OCI-LY7 (cell line): ENCODE measurements around the gene AP1B1. TPM values are rescaled to one million over a fixed set of nuclear protein-coding genes. Genes with fewer than 3 reads are reported as not detected.
A peak's percentile ranks its signal among the peaks of the same experiment; 100 is the strongest.

Experiments used
- BruUV-seq: library from RNA; stranded (reverse); fragments of 400-500 nt; replicated peaks from 2 replicates; lab custom pipeline; 2021; lab: Mats Ljungman, UMichigan
- CTCF ChIA-PET: fragments of 300-600 bp; sonication (Branson Sonifier 250); formaldehyde crosslinking; loops from one replicate; lab custom pipeline; 2022; ENCODE audit warnings: antibody characterized with exemption; ENCODE audit not compliant: unreplicated experiment; lab: Charles Lee
- POLR2A ChIA-PET: fragments of 300-600 bp; sonication (Branson Sonifier 250); formaldehyde crosslinking; loops from one replicate; lab custom pipeline; 2022; ENCODE audit warnings: antibody characterized with exemption; lab: Charles Lee
- DNase-seq: peaks from one replicate; pipeline ENCODE4 v3.0.0-alpha.2; 2015; ENCODE audit warnings: low spot score
- H2AFZ ChIP-seq: fragments of 200-600 bp; sonication (generic), shearing (Covaris generic); 2 replicates; pipeline ENCODE4 v1.6.1; 2014; ENCODE audit warnings: mild to moderate bottlenecking, antibody characterized with exemption, low read length, moderate library complexity
- H3K27ac ChIP-seq: fragments of 200-600 bp; sonication (generic); 2 replicates; pipeline ENCODE4 v1.5.1; 2014; ENCODE audit warnings: mixed run types, low read depth, mild to moderate bottlenecking, moderate library complexity, low read length, inconsistent platforms; ENCODE audit not compliant: poor library complexity, severe bottlenecking
- H3K36me3 ChIP-seq: fragments of 200-600 bp; sonication (generic); 2 replicates; pipeline ENCODE4 v1.6.1; 2014; ENCODE audit warnings: mild to moderate bottlenecking, antibody characterized with exemption, low read length, moderate library complexity, mixed read lengths; ENCODE audit not compliant: insufficient read depth
- H3K4me1 ChIP-seq: fragments of 200-600 bp; sonication (generic); 2 replicates; pipeline ENCODE4 v1.5.1; 2014; ENCODE audit warnings: mild to moderate bottlenecking, low read length; ENCODE audit not compliant: insufficient read depth, poor library complexity, severe bottlenecking
- H3K4me2 ChIP-seq: fragments of 200-600 bp; sonication (generic); 2 replicates; pipeline ENCODE4 v1.6.1; 2014; ENCODE audit warnings: mild to moderate bottlenecking, low read length
- H3K4me3 ChIP-seq: fragments of 200-600 bp; sonication (generic); 2 replicates; pipeline ENCODE4 v1.5.1; 2014; ENCODE audit warnings: mild to moderate bottlenecking, low read depth, low read length; ENCODE audit not compliant: poor library complexity, severe bottlenecking
- H3K79me2 ChIP-seq: fragments of 200-600 bp; sonication (generic); 2 replicates; pipeline ENCODE4 v1.6.1; 2016; ENCODE audit warnings: low read depth, mild to moderate bottlenecking, low read length, moderate library complexity, mixed read lengths; ENCODE audit not compliant: insufficient read depth
- H3K9me2 ChIP-seq: fragments of 200-600 bp; sonication (generic); 2 replicates; pipeline ENCODE4 v1.6.1; 2016; ENCODE audit warnings: mild to moderate bottlenecking, low read length, mixed read lengths; ENCODE audit not compliant: insufficient read depth
- H3K9me3 ChIP-seq: fragments of 200-600 bp; sonication (generic); 2 replicates; pipeline ENCODE4 v1.6.1; 2014; ENCODE audit warnings: mild to moderate bottlenecking, mixed run types, low read length, mixed read lengths
- H4K20me1 ChIP-seq: fragments of 200-600 bp; sonication (generic); 2 replicates; pipeline ENCODE4 v1.6.1; 2014; ENCODE audit warnings: mild to moderate bottlenecking, antibody characterized with exemption, low read length, moderate library complexity, mixed read lengths; ENCODE audit not compliant: insufficient read depth
- CTCF ChIP-seq: fragments of 200-600 bp; sonication (generic); conservative IDR thresholded peaks from 2 replicates; pipeline ENCODE4 v1.5.1; 2014; ENCODE audit warnings: mild to moderate bottlenecking, antibody characterized with exemption, low read length, moderate library complexity, mixed read lengths
- EZH2phosphoT487 ChIP-seq: fragments of 200-600 bp; sonication (generic); IDR thresholded peaks from 2 replicates; pipeline ENCODE4 v1.6.1; 2018; ENCODE audit warnings: low read depth, borderline replicate concordance, mild to moderate bottlenecking, mixed run types, antibody characterized with exemption, low read length, moderate library complexity, mixed read lengths
- intact Hi-C: fragments of 100-400 bp; cut with micrococcal nuclease; formaldehyde crosslinking; loops from one replicate; pipeline ENCODE4 v1.10.0; 2022; ENCODE audit not compliant: unreplicated experiment
- total RNA-seq, 2 experiments: library from RNA; depleted of rRNA in 1 of 2; stranded (reverse); fragments of >200 nt in 1 of 2; shearing (Covaris generic) in 1 of 2; gene quantifications; 2 replicates each; pipeline ENCODE4 v1.2.3, GENCODE V29; 2014 to 2022

Gene AP1B1
- total RNA-seq, 2 experiments from 2014 or later = 111 to 156 TPM

GRCh38 chr22:29348956-29349355 is 39.4 kb downstream of the AP1B1 start:
- Histone ChIP-seq H3K4me2 (peak overlapping the region; percentile 63), H3K4me1 (peaks cover 42% of the 10 kb centered on the region), H3K36me3 (peaks cover 100% of the 10 kb centered on the region), H3K4me3 (no peak overlapping the region), H2AFZ (no peak overlapping the region), H3K79me2 (no peaks in the 10 kb centered on the region), H4K20me1 (no peaks in the 10 kb centered on the region), H3K27ac (peak overlapping the region; percentile 96), H3K9me3 (no peaks in the 10 kb centered on the region), H3K9me2 (no peaks in the 10 kb centered on the region)
- no TSS peak for BruUV-seq
- intact Hi-C loops = loop anchor here (5.0 kb wide), 1 partner anchor 82 kb away; the partner anchor contains the start of genes EWSR1 and RHBDD3
- POLR2A ChIA-PET = interaction anchor here (1.2 to 4.0 kb wide), 2 partner anchors 15 to 37 kb away, joined by 3 to 16 read pairs; no protein-coding TSS in a partner anchor
- no peak for DNase-seq
- CTCF ChIA-PET = interaction anchor here (1.1 kb wide), 1 partner anchor 9 kb away, joined by 4 read pairs; no protein-coding TSS in a partner anchor
- TF ChIP-seq CTCF (no peak), EZH2phosphoT487 (no peak)

GRCh38 chr22:29348041-29348440 is 40.3 kb downstream of the AP1B1 start:
- ChIA-PET CTCF (interaction anchor here (0.6 to 1.1 kb wide), 3 partner anchors 10 to 240 kb away, joined by 3 to 4 read pairs (median 4); no protein-coding TSS in a partner anchor), POLR2A (interaction anchor here (0.8 to 4.0 kb wide), 5 partner anchors 11 to 38 kb away, joined by 3 to 16 read pairs (median 5); no protein-coding TSS in a partner anchor)
- DNase-seq = peak; percentile 73
- TF ChIP-seq CTCF (no peak), EZH2phosphoT487 (no peak)
- H4K20me1 ChIP-seq = no peaks in the 10 kb centered on the region
- no peak overlapping the region for H2AFZ ChIP-seq
- peaks cover 100% of the 10 kb centered on the region for H3K36me3 ChIP-seq
- no peaks in the 10 kb centered on the region for H3K9me2 ChIP-seq
- H3K4me2 ChIP-seq = peak overlapping the region; percentile 63
- BruUV-seq = no TSS peak
- H3K9me3 ChIP-seq = no peaks in the 10 kb centered on the region
- H3K27ac ChIP-seq = peak overlapping the region; percentile 96
- H3K4me1 ChIP-seq = peaks cover 42% of the 10 kb centered on the region
- no peaks in the 10 kb centered on the region for H3K79me2 ChIP-seq
- H3K4me3 ChIP-seq = peak overlapping the region; percentile 32
- intact Hi-C loops = loop anchor here (5.0 kb wide), 1 partner anchor 81 kb away; the partner anchor contains the start of genes EWSR1 and RHBDD3

- Histone ChIP-seq H3K9me3 (no peaks in the 10 kb centered on the region), H4K20me1 (no peaks in the 10 kb centered on the region), H3K4me1 (peaks cover 42% of the 10 kb centered on the region), H3K27ac (peak overlapping the region; percentile 96), H3K36me3 (peaks cover 100% of the 10 kb centered on the region), H3K79me2 (no peaks in the 10 kb centered on the region), H2AFZ (no peak overlapping the region), H3K4me2 (peak overlapping the region; percentile 63), H3K9me2 (no peaks in the 10 kb centered on the region), H3K4me3 (peak overlapping the region; percentile 32)
- no peak for TF ChIP-seq EZH2phosphoT487
- TF ChIP-seq CTCF = no peak
- BruUV-seq = no TSS peak
- intact Hi-C loops = loop anchor here (2.0 to 5.0 kb wide), 2 partner anchors 24 to 79 kb away; partner anchors contain the start of genes EWSR1 and RHBDD3
- no peak for DNase-seq
- POLR2A ChIA-PET = interaction anchor here (0.9 to 4.0 kb wide), 2 partner anchors 39 to 59 kb away, joined by 3 to 16 read pairs; no protein-coding TSS in a partner anchor
- CTCF ChIA-PET = interaction anchor here (0.6 to 1.3 kb wide), 3 partner anchors 7 to 25 kb away, joined by 4 to 7 read pairs (median 4); no protein-coding TSS in a partner anchor
These were observed 41.7 kb downstream of the AP1B1 start for GRCh38 chr22:29346659-29347058.
